ENCODE results near the gene CFH. TPM values are rescaled to one million over a fixed set of nuclear protein-coding genes. Genes with fewer than 3 reads are reported as not detected.
"Not testable (repeated sequence)": the region's sequence is repeated elsewhere in the genome, so short reads cannot be mapped to it uniquely, and the experiment has no call there.

CFH gene
- total RNA-seq, 1 experiment from 2014 or later = 76.5 TPM

DNA sequence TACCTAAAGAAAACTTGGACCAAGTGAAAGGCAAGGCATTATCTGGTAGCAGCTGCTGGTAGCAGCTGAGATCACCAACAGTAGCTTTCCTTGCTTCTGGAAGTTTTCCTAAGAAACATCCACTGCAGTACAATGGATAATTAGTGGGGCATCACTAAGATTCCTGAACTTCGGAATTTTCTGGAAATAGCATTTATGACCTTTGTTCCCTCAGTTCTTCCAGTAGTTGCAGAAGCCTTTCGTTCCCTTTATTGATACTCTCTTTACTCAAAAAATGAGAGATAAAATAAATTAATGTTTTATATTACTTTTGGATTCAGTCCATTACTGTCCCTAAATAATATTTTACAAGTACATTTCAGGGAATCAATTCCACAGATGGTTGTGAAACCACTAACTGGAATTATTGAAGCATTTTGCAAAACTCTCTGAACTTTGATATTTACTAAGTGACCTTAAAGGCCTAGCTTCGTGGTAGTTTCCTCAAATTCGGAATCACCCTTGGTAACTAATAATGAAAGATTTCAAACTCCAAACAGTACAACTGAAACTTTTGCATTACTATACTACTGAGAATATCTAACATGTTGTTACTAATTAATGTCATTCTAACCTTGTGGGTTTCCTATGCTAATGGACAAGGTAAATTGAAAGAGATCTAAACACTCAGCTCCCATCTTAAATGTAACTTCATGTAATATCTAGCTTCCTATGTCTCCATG lies 113.3 kb downstream of the CFH start:
- DNase-seq (ENCODE audit: low read depth) = not testable (repeated sequence)

DNA sequence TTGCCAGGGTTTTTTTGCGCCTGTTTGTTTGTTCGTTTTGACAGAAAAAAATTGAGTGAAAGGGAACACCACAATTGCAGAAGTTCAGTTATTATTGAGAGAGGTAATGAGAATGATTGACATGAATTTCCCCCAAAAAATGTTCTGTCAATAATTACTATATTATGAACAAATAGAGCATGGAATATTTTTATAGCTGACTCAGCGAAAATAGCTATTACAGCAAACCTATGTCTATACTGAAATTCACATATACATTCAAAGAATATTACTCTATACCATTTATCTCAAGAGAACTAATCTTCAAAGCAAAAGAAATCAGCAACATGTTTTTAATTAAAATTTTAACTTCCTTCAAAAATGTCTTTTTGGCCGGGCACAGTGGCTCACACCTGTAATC lies 118.0 kb downstream of the CFH start:
- not testable (repeated sequence) for DNase-seq (ENCODE audit: low read depth)

DNA sequence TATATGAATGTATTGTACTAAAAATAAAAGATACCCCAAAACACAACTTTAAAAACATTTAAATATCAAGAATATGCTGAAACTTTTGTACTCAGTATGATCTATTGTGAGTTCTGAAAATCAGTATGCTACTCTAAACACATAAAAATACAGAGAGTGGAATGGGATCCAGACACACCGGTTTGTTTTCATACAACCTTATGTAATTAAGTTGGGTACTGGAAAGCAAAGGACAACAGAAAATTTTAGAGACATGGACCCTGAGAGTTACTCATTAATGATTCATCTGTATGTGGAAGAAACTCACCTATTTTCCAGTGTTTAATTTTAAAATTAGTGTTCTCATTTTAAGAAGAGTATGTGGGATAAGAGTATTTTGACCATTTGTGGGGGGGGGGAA lies 121.9 kb downstream of the CFH start:
- DNase-seq (ENCODE audit: low read depth) = no peak

DNA sequence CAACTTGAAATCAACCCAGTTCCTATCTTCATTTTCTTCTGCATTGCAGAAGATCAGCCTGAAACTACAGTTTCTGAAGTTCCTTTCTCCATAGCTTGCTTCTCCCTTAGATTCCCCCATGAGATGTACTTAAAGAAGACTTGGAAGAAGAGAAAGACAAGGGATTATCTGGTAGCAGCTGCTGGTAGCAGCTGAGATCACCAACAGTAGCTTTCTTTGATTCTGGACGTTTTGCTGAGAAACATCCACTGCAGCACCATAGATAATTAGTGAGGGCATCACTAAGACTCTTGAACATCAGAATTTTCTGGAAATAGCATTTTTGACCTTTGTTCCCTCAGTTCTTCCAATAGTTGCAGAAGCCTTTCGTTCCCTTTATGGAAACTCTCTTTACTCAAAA lies 122.3 kb downstream of the CFH start:
- DNase-seq (ENCODE audit: low read depth) = no peak

DNA sequence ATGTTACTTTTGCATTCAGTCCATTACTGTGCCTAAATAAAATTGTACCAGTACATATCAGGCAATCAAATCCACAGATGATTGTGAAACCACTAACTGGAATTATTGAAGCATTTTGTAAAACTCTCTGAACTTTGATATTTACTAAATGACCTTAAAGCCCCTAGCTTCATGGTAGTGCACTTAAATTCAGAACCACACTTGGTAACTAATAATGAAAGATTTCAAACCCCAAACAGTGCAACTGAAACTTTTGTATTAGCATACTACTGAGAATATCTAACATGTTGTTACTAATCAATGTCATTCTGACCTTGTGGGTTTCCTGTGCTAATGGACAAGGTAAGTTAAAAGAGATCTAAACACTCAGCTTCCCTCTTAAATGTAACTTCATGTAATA lies 122.8 kb downstream of the CFH start, which contains the start of gene CFHR3:
CFHR3 (plus strand) TSS at position 238 of the 400 bp plus-strand sequence; CDS start at position 285, 47 bp downstream.
- no peak for DNase-seq (ENCODE audit: low read depth)

DNA sequence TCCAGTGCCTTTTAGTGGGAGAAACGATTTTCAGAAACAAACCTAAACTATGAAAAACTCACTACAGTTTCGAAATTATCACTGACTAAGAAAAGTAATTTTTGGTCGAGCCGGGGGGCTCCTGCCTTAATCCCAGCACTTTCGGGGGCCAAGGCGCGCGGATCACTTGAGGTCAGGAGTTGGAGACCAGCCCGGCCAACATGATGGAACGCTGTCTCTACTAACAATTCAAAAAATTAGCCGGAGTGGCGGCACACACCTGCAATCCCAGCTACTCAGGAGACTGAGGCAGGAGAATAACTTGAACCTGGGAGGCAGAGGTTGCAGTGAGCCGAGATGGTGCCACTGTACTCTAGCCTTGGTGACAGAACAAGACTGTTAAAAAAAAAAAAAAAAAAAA lies 125.8 kb downstream of the CFH start:
- no peak for DNase-seq (ENCODE audit: low read depth)

DNA sequence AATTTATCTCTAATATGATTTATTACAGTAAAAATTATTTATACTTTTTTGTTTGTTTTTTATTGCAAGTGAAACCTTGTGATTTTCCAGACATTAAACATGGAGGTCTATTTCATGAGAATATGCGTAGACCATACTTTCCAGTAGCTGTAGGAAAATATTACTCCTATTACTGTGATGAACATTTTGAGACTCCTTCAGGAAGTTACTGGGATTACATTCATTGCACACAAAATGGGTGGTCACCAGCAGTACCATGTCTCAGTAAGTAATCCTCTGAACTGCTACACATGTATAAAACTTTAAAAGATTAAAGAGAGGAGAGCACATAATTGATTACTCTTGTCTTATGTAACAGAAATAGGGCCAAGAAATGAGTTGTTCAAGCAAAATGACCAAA lies 127.2 kb downstream of the CFH start:
- no peak for DNase-seq (ENCODE audit: low read depth)

DNA sequence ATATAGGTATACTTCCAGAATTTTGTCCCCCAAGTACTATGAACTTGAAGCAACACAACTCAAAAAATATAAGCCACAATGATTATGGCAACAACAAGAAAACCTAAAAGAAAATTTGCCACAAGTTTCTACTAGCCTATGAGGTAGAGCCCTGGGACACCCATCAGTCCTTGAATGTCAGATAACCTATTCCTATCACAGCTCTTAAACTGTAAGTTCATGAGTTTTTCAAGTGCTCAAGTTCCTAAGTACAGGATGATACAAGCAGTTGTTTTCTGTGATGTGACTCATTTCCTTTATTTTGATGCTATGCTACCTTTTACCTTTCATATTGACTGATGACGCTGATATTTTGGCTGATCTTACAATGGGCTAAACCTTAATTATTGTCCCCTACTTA lies 139.4 kb downstream of the CFH start:
- DNase-seq (ENCODE audit: low read depth) = not testable (repeated sequence)

DNA sequence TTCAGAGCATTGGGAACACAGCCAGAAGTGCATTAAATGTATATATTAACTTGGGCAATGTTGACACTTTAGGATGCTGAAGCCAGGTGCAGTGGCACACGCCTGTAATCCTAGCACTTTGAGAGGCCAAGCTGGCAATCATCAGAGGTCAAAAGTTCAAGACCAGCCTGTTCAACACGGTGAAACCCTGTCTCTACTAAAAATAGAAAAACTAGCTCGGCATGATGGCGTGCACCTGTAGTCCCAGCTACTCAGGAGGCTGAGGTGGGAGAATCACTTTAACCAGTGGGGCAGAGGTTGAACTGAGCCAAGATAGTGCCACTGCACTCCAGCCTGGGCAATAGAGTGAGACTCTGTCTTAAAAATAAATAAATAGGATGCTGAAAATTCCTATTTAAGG lies 142.3 kb downstream of the CFH start:
- not testable (repeated sequence) for DNase-seq (ENCODE audit: low read depth)

Other genes starting within 250 kb of the CFH start
- gene KCNT2, start 43.6 kb upstream of the CFH start, total RNA-seq (2014; rRNA removed; shearing (Covaris generic)) = 1.9 and 2.3 TPM in 2 replicates
- gene CFHR3, start 122.8 kb downstream of the CFH start, total RNA-seq (2014; rRNA removed; shearing (Covaris generic)) = not detected in 2 replicates
- not detected in 2 replicates for gene CFHR1, start 167.7 kb downstream of the CFH start, total RNA-seq (2014; rRNA removed; shearing (Covaris generic))
- not detected in 2 replicates for gene CFHR4, start 236.0 kb downstream of the CFH start, total RNA-seq (2014; rRNA removed; shearing (Covaris generic))